Endothelial cell of umbilical vein (primary cell): ENCODE data around the gene MRPS27. TPM values are rescaled to one million over a fixed set of nuclear protein-coding genes. Genes with fewer than 3 reads are reported as not detected.

ENCODE experiments used
- BruUV-seq: library from RNA; stranded (reverse); fragments of 400-500 nt; replicated peaks from 2 replicates; lab custom pipeline; 2021; lab: Mats Ljungman, UMichigan
- CTCF ChIA-PET: fragments of 300-600, 350-600 bp; sonication (Branson Sonifier 250); formaldehyde crosslinking; loops from one replicate; lab custom pipeline; 2021; ENCODE audit warnings: antibody characterized with exemption, inconsistent platforms; lab: Charles Lee
- POLR2A ChIA-PET: fragments of 300-600, 350-600 bp; sonication (Branson Sonifier 250); formaldehyde crosslinking; loops from one replicate; lab custom pipeline; 2021; ENCODE audit warnings: antibody characterized with exemption, inconsistent platforms; lab: Charles Lee
- DNase-seq: peaks from one replicate; pipeline ENCODE4 v3.0.0-alpha.2; 2011; ENCODE audit warnings: low read depth, low spot score
- FAIRE-seq: peaks from 2 replicates; lab custom pipeline; 2011; peaks lifted over from hg19 to GRCh38; lab: Jason Lieb, UNC
- H2AFZ ChIP-seq: 2 replicates; pipeline ENCODE4 v1.6.0; 2012; ENCODE audit warnings: low read depth, low read length, control low read depth, inconsistent platforms
- H3K27ac ChIP-seq: 2 replicates; pipeline ENCODE4 v1.5.1; 2011; ENCODE audit warnings: low read depth, mild to moderate bottlenecking, control low read depth, low read length, moderate library complexity; ENCODE audit not compliant: insufficient read depth
- H3K27me3 ChIP-seq, 2 experiments: 2 replicates each; pipeline versions ENCODE4 v1.6.0 to v1.6.1; 2011; ENCODE audit warnings: low read length in 2 of 2, mixed read lengths in 1 of 2; ENCODE audit not compliant: control insufficient read depth in 2 of 2, insufficient read depth in 2 of 2
- H3K36me3 ChIP-seq, 2 experiments: 2 replicates in 1 of 2; 3 replicates in 1 of 2; pipeline ENCODE4 v1.5.1; 2011; ENCODE audit warnings: low read length in 2 of 2, mild to moderate bottlenecking in 1 of 2, moderate library complexity in 1 of 2; ENCODE audit not compliant: control insufficient read depth in 2 of 2, insufficient read depth in 2 of 2; ENCODE audit errors: extremely low read depth in 1 of 2
- H3K4me1 ChIP-seq: 3 replicates; pipeline ENCODE4 v1.5.1; 2011; ENCODE audit warnings: mild to moderate bottlenecking, low read length; ENCODE audit not compliant: control insufficient read depth, insufficient read depth; ENCODE audit errors: extremely low read depth
- H3K4me2 ChIP-seq: 2 replicates; pipeline ENCODE4 v1.6.1; 2011; ENCODE audit warnings: low read length, control low read depth, mixed read lengths; ENCODE audit not compliant: insufficient read depth
- H3K4me3 ChIP-seq, 3 experiments: fragments of 200-600 bp in 1 of 3; sonication (generic), shearing (Covaris generic) in 1 of 3; replicated peaks in 1 of 3; 2 replicates each; pipeline ENCODE4 v1.5.1; 2011 to 2016; ENCODE audit warnings: control low read depth in 3 of 3, low read length in 3 of 3, mild to moderate bottlenecking in 2 of 3, inconsistent platforms in 1 of 3, low read depth in 1 of 3, moderate library complexity in 1 of 3; ENCODE audit not compliant: insufficient read depth in 1 of 3
- H3K79me2 ChIP-seq: 2 replicates; pipeline ENCODE4 v1.6.0; 2012; ENCODE audit warnings: low read length, inconsistent platforms; ENCODE audit not compliant: control insufficient read depth, insufficient read depth
- H3K9ac ChIP-seq: replicated peaks from 2 replicates; pipeline ENCODE3; 2011; ENCODE audit warnings: low read length, control low read depth; ENCODE audit not compliant: insufficient read depth; ENCODE audit errors: extremely low read depth
- H3K9me1 ChIP-seq: replicated peaks from 3 replicates; pipeline ENCODE4 v1.6.0; 2011; ENCODE audit warnings: mild to moderate bottlenecking, low read length; ENCODE audit not compliant: control insufficient read depth, insufficient read depth; ENCODE audit errors: extremely low read depth
- H3K9me3 ChIP-seq: replicated peaks from 2 replicates; pipeline ENCODE4 v1.5.1; 2012; ENCODE audit warnings: low read length, inconsistent platforms; ENCODE audit not compliant: control insufficient read depth, insufficient read depth
- H4K20me1 ChIP-seq: replicated peaks from 2 replicates; pipeline ENCODE3; 2011; ENCODE audit warnings: mild to moderate bottlenecking, low read length; ENCODE audit not compliant: control insufficient read depth, insufficient read depth; ENCODE audit errors: extremely low read depth
- EZH2 ChIP-seq: IDR thresholded peaks from 2 replicates; pipeline ENCODE4 v1.6.1; 2012; ENCODE audit warnings: borderline replicate concordance, low read depth, mild to moderate bottlenecking, moderate library complexity, low read length, inconsistent platforms; ENCODE audit not compliant: severe bottlenecking
- FOS ChIP-seq: IDR thresholded peaks from 2 replicates; pipeline ENCODE4 v1.6.1; 2011; ENCODE audit warnings: mild to moderate bottlenecking, low read length, moderate library complexity, borderline replicate concordance; ENCODE audit not compliant: insufficient read depth
- GATA2 ChIP-seq: IDR thresholded peaks from 2 replicates; pipeline ENCODE4 v1.7.0; 2011; ENCODE audit warnings: low read depth, mild to moderate bottlenecking, moderate library complexity, mixed read lengths, low read length; ENCODE audit not compliant: insufficient read length, insufficient read depth
- JUN ChIP-seq: IDR thresholded peaks from 2 replicates; pipeline ENCODE4 v1.6.1; 2011; ENCODE audit warnings: borderline replicate concordance, low read depth; ENCODE audit not compliant: insufficient read length, insufficient read depth
- MYC ChIP-seq: IDR thresholded peaks from one replicate; pipeline ENCODE4 v1.6.1; 2011; ENCODE audit warnings: mild to moderate bottlenecking, low read depth, low read length
- POLR2A ChIP-seq: IDR thresholded peaks from 2 replicates; pipeline ENCODE4 v1.6.1; 2012; ENCODE audit warnings: low read depth, mild to moderate bottlenecking, control low read depth, low read length
- POLR2AphosphoS5 ChIP-seq: IDR thresholded peaks from 2 replicates; pipeline ENCODE4 v1.6.1; 2012; ENCODE audit warnings: low read depth, mild to moderate bottlenecking, control low read depth, low read length, moderate library complexity; ENCODE audit not compliant: insufficient read depth
- dilution Hi-C: fragments of 300-500 bp; cut with MboI; formaldehyde crosslinking; loops from one replicate; pipeline ENCODE4 v1.15.0; 2019; ENCODE audit warnings: low sequenced_read_pairs; ENCODE audit not compliant: extremely low pct_ligation_motif_present
- intact Hi-C: fragments of 100-400 bp; cut with micrococcal nuclease; formaldehyde crosslinking; loops from one replicate; pipeline ENCODE4 v1.10.0; 2022
- polyA plus RNA-seq, 4 experiments: library from polyadenylated mRNA; depleted of rRNA in 3 of 4; stranded (reverse) in 3 of 4; unstranded in 1 of 4; fragments of >200 nt; gene quantifications; 2 replicates each; pipeline versions ENCODE4 v1.2.1 to v1.2.3, GENCODE V29; 2011 to 2012; ENCODE audit warnings: missing spikeins in 1 of 4
- total RNA-seq: library from RNA; stranded (reverse); gene quantifications from 2 replicates; pipeline ENCODE4 v1.2.3, GENCODE V29; 2021
- TF ChIP-seq, protein P1 (sequence below), 2 donors: IDR thresholded peaks; 1 replicate in 1 of 2; 2 replicates in 1 of 2; pipeline ENCODE4 v1.5.1; 2011; ENCODE audit warnings: low read length in 2 of 2, mild to moderate bottlenecking in 2 of 2, moderate library complexity in 2 of 2, control low read depth in 1 of 2, inconsistent platforms in 1 of 2, low read depth in 1 of 2; ENCODE audit not compliant: insufficient read depth in 1 of 2; ENCODE audit errors: extremely low read depth in 1 of 2
- TF ChIP-seq, protein P2 (sequence below): IDR thresholded peaks from 2 replicates; pipeline ENCODE4 v1.6.1; 2011; ENCODE audit not compliant: insufficient read depth, insufficient read length

The MRPS27 gene
- total and polyA plus RNA-seq, 2 donors (not counting 3 experiments of a cell fraction or from before 2014, with no cell fraction given), result 56.0 to 67.1 TPM

- ChIA-PET CTCF (no interaction called here), POLR2A (interaction anchor here (0.6 kb wide), 1 partner anchor 76 kb away, joined by 6 read pairs; no protein-coding TSS in a partner anchor)
- FAIRE-seq (no peak), DNase-seq (no peak)
- peaks cover 18% of the 10 kb centered on the region for H3K4me1 ChIP-seq
- TF ChIP-seq POLR2AphosphoS5, result no peak
- TF ChIP-seq EZH2, result no peak
- TF ChIP-seq GATA2, result no peak
- TF ChIP-seq, protein P1, sequence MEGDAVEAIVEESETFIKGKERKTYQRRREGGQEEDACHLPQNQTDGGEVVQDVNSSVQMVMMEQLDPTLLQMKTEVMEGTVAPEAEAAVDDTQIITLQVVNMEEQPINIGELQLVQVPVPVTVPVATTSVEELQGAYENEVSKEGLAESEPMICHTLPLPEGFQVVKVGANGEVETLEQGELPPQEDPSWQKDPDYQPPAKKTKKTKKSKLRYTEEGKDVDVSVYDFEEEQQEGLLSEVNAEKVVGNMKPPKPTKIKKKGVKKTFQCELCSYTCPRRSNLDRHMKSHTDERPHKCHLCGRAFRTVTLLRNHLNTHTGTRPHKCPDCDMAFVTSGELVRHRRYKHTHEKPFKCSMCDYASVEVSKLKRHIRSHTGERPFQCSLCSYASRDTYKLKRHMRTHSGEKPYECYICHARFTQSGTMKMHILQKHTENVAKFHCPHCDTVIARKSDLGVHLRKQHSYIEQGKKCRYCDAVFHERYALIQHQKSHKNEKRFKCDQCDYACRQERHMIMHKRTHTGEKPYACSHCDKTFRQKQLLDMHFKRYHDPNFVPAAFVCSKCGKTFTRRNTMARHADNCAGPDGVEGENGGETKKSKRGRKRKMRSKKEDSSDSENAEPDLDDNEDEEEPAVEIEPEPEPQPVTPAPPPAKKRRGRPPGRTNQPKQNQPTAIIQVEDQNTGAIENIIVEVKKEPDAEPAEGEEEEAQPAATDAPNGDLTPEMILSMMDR (IDR thresholded peaks at IDR 0.05; ENCODE audit: extremely low read depth in 1 of 2, insufficient read depth in 1 of 2, low read depth in 1 of 2, low read length in 2 of 2), result no peak
- no peak for TF ChIP-seq JUN
- TF ChIP-seq POLR2A, result no peak
- TF ChIP-seq, protein P2, sequence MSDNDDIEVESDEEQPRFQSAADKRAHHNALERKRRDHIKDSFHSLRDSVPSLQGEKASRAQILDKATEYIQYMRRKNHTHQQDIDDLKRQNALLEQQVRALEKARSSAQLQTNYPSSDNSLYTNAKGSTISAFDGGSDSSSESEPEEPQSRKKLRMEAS, result no peak
- no peak for TF ChIP-seq MYC
- no peak for TF ChIP-seq FOS
- no peaks in the 10 kb centered on the region for H3K9me3 ChIP-seq
- no peaks in the 10 kb centered on the region for H3K27me3 ChIP-seq
- H3K79me2 ChIP-seq, result no peaks in the 10 kb centered on the region
- no peaks in the 10 kb centered on the region for H3K9me1 ChIP-seq
- H3K36me3 ChIP-seq, result peaks cover 0 to 2% of the 10 kb centered on the region in 2 experiments
- no peak overlapping the region for H2AFZ ChIP-seq
- no peak overlapping the region for H3K9ac ChIP-seq
- H3K4me3 ChIP-seq, result no peak overlapping the region
- intact Hi-C loops (no loop called here), dilution Hi-C loops (no loop called here)
- no TSS peak for BruUV-seq
- no peak overlapping the region for H3K27ac ChIP-seq
- H3K4me2 ChIP-seq, result no peak overlapping the region
- H4K20me1 ChIP-seq, result no peaks in the 10 kb centered on the region
Measured at GRCh38 chr5:72286798-72287197, 33.2 kb downstream of the MRPS27 start.
